Measurements from ENCODE around the gene CCDC167. TPM values are rescaled to one million over a fixed set of nuclear protein-coding genes. Genes with fewer than 3 reads are reported as not detected.

The CCDC167 gene
- total RNA-seq, 1 experiment from 2014 or later = 31.9 TPM

DNA sequence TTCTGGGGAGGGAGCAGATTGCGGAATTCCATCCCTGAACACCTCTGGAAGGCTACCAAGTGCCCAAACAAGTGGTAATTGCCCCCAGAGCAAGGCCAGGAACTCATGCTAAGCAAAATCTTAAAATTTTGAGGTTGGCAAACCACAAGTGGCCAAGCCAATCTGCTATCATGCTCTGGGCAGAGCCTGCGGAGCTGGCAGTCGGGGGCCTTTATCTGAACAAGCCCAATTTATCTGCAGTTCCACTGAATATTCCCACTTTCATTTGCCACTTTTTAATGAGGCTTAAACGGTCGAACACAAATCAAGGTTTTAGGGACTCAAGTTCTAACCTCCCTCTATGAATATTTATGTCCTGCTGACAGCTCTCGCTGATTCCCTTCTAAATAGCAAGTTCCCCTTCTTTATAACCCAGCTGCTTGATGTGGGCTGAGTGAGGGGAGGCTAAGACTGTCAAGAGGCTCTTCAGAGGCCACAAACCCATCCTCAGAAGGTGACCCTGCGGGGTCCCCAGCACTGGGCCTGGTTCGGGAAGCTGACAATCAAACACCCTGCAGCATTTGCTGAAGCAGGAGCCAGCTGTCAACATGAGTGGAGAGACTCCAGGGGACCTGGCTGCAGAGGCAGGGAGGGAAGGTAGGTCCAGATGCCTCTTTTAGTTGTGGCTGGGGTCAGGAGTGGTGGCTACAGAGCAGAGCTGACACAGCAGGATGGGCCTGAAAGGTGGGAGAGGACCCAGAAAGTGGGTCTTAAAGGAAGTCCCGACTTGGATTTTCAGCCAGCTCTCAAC lies 11.9 kb downstream of the CCDC167 start:
- no peak overlapping the region for H3K9ac ChIP-seq (ENCODE audit: extremely low read depth, insufficient read length, low read length)
- no peak overlapping the region for H2AK5ac ChIP-seq (ENCODE audit: insufficient read length, low read length)
- no peak overlapping the region for H2BK15ac ChIP-seq (ENCODE audit: low read depth, low read length)
- H4K20me1 ChIP-seq (ENCODE audit: control insufficient read depth, insufficient read depth, insufficient read length) = no peaks in the 10 kb centered on the region
- TF ChIP-seq, protein P1, sequence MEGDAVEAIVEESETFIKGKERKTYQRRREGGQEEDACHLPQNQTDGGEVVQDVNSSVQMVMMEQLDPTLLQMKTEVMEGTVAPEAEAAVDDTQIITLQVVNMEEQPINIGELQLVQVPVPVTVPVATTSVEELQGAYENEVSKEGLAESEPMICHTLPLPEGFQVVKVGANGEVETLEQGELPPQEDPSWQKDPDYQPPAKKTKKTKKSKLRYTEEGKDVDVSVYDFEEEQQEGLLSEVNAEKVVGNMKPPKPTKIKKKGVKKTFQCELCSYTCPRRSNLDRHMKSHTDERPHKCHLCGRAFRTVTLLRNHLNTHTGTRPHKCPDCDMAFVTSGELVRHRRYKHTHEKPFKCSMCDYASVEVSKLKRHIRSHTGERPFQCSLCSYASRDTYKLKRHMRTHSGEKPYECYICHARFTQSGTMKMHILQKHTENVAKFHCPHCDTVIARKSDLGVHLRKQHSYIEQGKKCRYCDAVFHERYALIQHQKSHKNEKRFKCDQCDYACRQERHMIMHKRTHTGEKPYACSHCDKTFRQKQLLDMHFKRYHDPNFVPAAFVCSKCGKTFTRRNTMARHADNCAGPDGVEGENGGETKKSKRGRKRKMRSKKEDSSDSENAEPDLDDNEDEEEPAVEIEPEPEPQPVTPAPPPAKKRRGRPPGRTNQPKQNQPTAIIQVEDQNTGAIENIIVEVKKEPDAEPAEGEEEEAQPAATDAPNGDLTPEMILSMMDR (conservative IDR thresholded peaks at IDR 0.05) = no peak
- Mint-ChIP-seq H3K27ac (peak overlapping the region in 1 of 3 experiments; percentile 68; a peak in 1 of 7 replicates), H3K4me3 (no peak overlapping the region), H3K27me3 (ENCODE audit: low read depth) (no peaks in the 10 kb centered on the region; the same call in none of the 2 replicates), H3K36me3 (ENCODE audit: insufficient read depth in 1 of 3, low read depth in 3 of 3) (peaks cover 0 to 4% (median 2%) of the 10 kb centered on the region in 3 experiments; a peak in 2 of 7 replicates), H3K4me1 (peaks cover 35 to 49% of the 10 kb centered on the region in 2 experiments), H3K9me3 (no peaks in the 10 kb centered on the region)
- H2AFZ ChIP-seq (ENCODE audit: low read length) = no peak overlapping the region
- no peak overlapping the region for H3K4ac ChIP-seq (ENCODE audit: low read depth, low read length)
- H3K14ac ChIP-seq (ENCODE audit: insufficient read depth, low read length) = no peak overlapping the region
- no CpG with 5 or more reads among the region's 9 CpGs for WGBS (ENCODE audit: extremely low coverage, insufficient read length, low lambda C conversion rate)
- H3K23ac ChIP-seq (ENCODE audit: insufficient read length, low read depth, low read length) = no peak overlapping the region
- no peak overlapping the region for H2BK5ac ChIP-seq (ENCODE audit: insufficient read length, low read length)
- H3K18ac ChIP-seq (ENCODE audit: insufficient read length, low read depth, low read length) = no peak overlapping the region
- DNase-seq = peak; percentile 17
- no peak overlapping the region for H3K27ac ChIP-seq (ENCODE audit: insufficient read length, low read depth, low read length)
- no peak overlapping the region for H4K8ac ChIP-seq (replicated peaks; ENCODE audit: insufficient read length, low read depth, low read length)
- H3K4me1 ChIP-seq (ENCODE audit: insufficient read depth, low read length) = peaks cover 5% of the 10 kb centered on the region; the same call in 1 of the 2 replicates
- no peaks in the 10 kb centered on the region for H3K79me1 ChIP-seq (ENCODE audit: insufficient read depth, low read depth, low read length, poor library complexity, severe bottlenecking)
- H3K79me2 ChIP-seq (ENCODE audit: insufficient read depth, low read length) = no peaks in the 10 kb centered on the region
- no peak overlapping the region for H2BK20ac ChIP-seq (ENCODE audit: low read depth, low read length, poor library complexity, severe bottlenecking)
- H3K56ac ChIP-seq (ENCODE audit: insufficient read length, low read depth, low read length) = no peak overlapping the region
- no peak overlapping the region for H3T11ph ChIP-seq (ENCODE audit: low read length)
- H3K9me3 ChIP-seq (ENCODE audit: control insufficient read depth, low read depth, low read length) = no peaks in the 10 kb centered on the region
- no peak overlapping the region for H2BK120ac ChIP-seq (ENCODE audit: low read depth, low read length, poor library complexity, severe bottlenecking)
- H4K91ac ChIP-seq (ENCODE audit: insufficient read length, low read depth, low read length) = no peak overlapping the region
- H3K4me2 ChIP-seq (ENCODE audit: insufficient read depth, insufficient read length, low read length) = no peak overlapping the region
- no peak overlapping the region for H4K5ac ChIP-seq (ENCODE audit: insufficient read length, low read depth, low read length)
- H3K27me3 ChIP-seq (ENCODE audit: insufficient read depth, low read length) = no peaks in the 10 kb centered on the region
- no peaks in the 10 kb centered on the region for H3K23me2 ChIP-seq (ENCODE audit: insufficient read length, low read depth, low read length, poor library complexity, severe bottlenecking)
- no peak overlapping the region for H2BK12ac ChIP-seq (ENCODE audit: insufficient read length, low read depth, low read length)
